Measurements from ENCODE around the gene KMT2C.
"Not testable (repeated sequence)": the region's sequence is repeated elsewhere in the genome, so short reads cannot be mapped to it uniquely, and the experiment has no call there.

KMT2C gene

GRCh38 chr7:152247851-152248250 is 188.0 kb downstream of the KMT2C start:
- Histone ChIP-seq H3K79me1 (replicated peaks; ENCODE audit: low read length, poor library complexity, severe bottlenecking) (peaks cover 10% of the 10 kb centered on the region), H3K36me3 (ENCODE audit: control insufficient read depth in 1 of 2, insufficient read depth in 2 of 2, low read depth in 1 of 2, low read length in 2 of 2) (peaks cover 3 to 37% of the 10 kb centered on the region in 2 experiments)
- not testable (repeated sequence) for H3K4me3 ChIP-seq (ENCODE audit: insufficient read depth in 1 of 2, low read depth in 1 of 2, low read length in 2 of 2); H3K4me2 ChIP-seq (ENCODE audit: low read length, poor library complexity, severe bottlenecking); H3K14ac ChIP-seq (ENCODE audit: low read length in 2 of 2); H3K4ac ChIP-seq (ENCODE audit: low read depth in 1 of 2, low read length in 2 of 2); H3K27me3 ChIP-seq (ENCODE audit: control insufficient read depth in 1 of 2, insufficient read depth in 1 of 2, low read length in 2 of 2); DNase-seq; H2AFZ ChIP-seq (ENCODE audit: low read depth, low read length); H3K9me3 ChIP-seq (ENCODE audit: control insufficient read depth, low read length); H3K9ac ChIP-seq (ENCODE audit: low read length); H2BK15ac ChIP-seq (ENCODE audit: low read depth, poor library complexity, severe bottlenecking); H2AK5ac ChIP-seq (ENCODE audit: low read length, severe bottlenecking); H2BK12ac ChIP-seq (ENCODE audit: low read length in 2 of 2); H2BK120ac ChIP-seq (ENCODE audit: low read depth, low read length); H3K18ac ChIP-seq (ENCODE audit: low read depth in 1 of 2, low read length in 2 of 2); H3K4me1 ChIP-seq (ENCODE audit: control insufficient read depth, insufficient read depth, low read depth, low read length); H4K8ac ChIP-seq (ENCODE audit: low read length); H4K91ac ChIP-seq (ENCODE audit: low read length); H3K27ac ChIP-seq (ENCODE audit: low read length, poor library complexity, severe bottlenecking); H3K23ac ChIP-seq (ENCODE audit: low read length in 2 of 2); H2BK5ac ChIP-seq (ENCODE audit: low read depth, low read length, poor library complexity, severe bottlenecking)
- no CpG with 5 or more reads among the region's 2 CpGs for WGBS

- H3K4me2 ChIP-seq (ENCODE audit: low read length, poor library complexity, severe bottlenecking); H4K91ac ChIP-seq (ENCODE audit: low read length); H3K18ac ChIP-seq (ENCODE audit: low read depth in 1 of 2, low read length in 2 of 2); H2BK12ac ChIP-seq (ENCODE audit: low read length in 2 of 2); H3K79me1 ChIP-seq (replicated peaks; ENCODE audit: low read length, poor library complexity, severe bottlenecking); H3K9ac ChIP-seq (ENCODE audit: low read length); H2AK5ac ChIP-seq (ENCODE audit: low read length, severe bottlenecking); DNase-seq; H3K9me3 ChIP-seq (ENCODE audit: control insufficient read depth, low read length); H2AFZ ChIP-seq (ENCODE audit: low read depth, low read length); H3K27me3 ChIP-seq (ENCODE audit: control insufficient read depth in 1 of 2, insufficient read depth in 1 of 2, low read length in 2 of 2); H3K14ac ChIP-seq (ENCODE audit: low read length in 2 of 2); H3K23ac ChIP-seq (ENCODE audit: low read length in 2 of 2); H3K4me3 ChIP-seq (ENCODE audit: insufficient read depth in 1 of 2, low read depth in 1 of 2, low read length in 2 of 2); H3K4me1 ChIP-seq (ENCODE audit: control insufficient read depth, insufficient read depth, low read depth, low read length); H2BK5ac ChIP-seq (ENCODE audit: low read depth, low read length, poor library complexity, severe bottlenecking); H3K27ac ChIP-seq (ENCODE audit: low read length, poor library complexity, severe bottlenecking); H4K8ac ChIP-seq (ENCODE audit: low read length); H3K4ac ChIP-seq (ENCODE audit: low read depth in 1 of 2, low read length in 2 of 2); H2BK15ac ChIP-seq (ENCODE audit: low read depth, poor library complexity, severe bottlenecking); H2BK120ac ChIP-seq (ENCODE audit: low read depth, low read length): not testable (repeated sequence)
- H3K36me3 ChIP-seq (ENCODE audit: control insufficient read depth in 1 of 2, insufficient read depth in 2 of 2, low read depth in 1 of 2, low read length in 2 of 2), result peaks cover 3 to 16% of the 10 kb centered on the region in 2 experiments
- no CpG with 5 or more reads among the region's 2 CpGs for WGBS
Measured at GRCh38 chr7:152245417-152245816, 190.4 kb downstream of the KMT2C start.

GRCh38 chr7:152243464-152243863 is 192.3 kb downstream of the KMT2C start:
- not testable (repeated sequence) for H2BK15ac ChIP-seq (ENCODE audit: low read depth, poor library complexity, severe bottlenecking); H2BK5ac ChIP-seq (ENCODE audit: low read depth, low read length, poor library complexity, severe bottlenecking); H3K36me3 ChIP-seq (ENCODE audit: control insufficient read depth in 1 of 2, insufficient read depth in 2 of 2, low read depth in 1 of 2, low read length in 2 of 2); H2BK12ac ChIP-seq (ENCODE audit: low read length in 2 of 2); H3K4me3 ChIP-seq (ENCODE audit: insufficient read depth in 1 of 2, low read depth in 1 of 2, low read length in 2 of 2); H2AFZ ChIP-seq (ENCODE audit: low read depth, low read length); H3K27me3 ChIP-seq (ENCODE audit: control insufficient read depth in 1 of 2, insufficient read depth in 1 of 2, low read length in 2 of 2); H4K8ac ChIP-seq (ENCODE audit: low read length); H4K91ac ChIP-seq (ENCODE audit: low read length); H3K9me3 ChIP-seq (ENCODE audit: control insufficient read depth, low read length); H3K4me2 ChIP-seq (ENCODE audit: low read length, poor library complexity, severe bottlenecking); H3K9ac ChIP-seq (ENCODE audit: low read length); H2AK5ac ChIP-seq (ENCODE audit: low read length, severe bottlenecking); H3K4ac ChIP-seq (ENCODE audit: low read depth in 1 of 2, low read length in 2 of 2); H2BK120ac ChIP-seq (ENCODE audit: low read depth, low read length); H3K14ac ChIP-seq (ENCODE audit: low read length in 2 of 2); DNase-seq; H3K4me1 ChIP-seq (ENCODE audit: control insufficient read depth, insufficient read depth, low read depth, low read length); H3K27ac ChIP-seq (ENCODE audit: low read length, poor library complexity, severe bottlenecking); H3K18ac ChIP-seq (ENCODE audit: low read depth in 1 of 2, low read length in 2 of 2); H3K23ac ChIP-seq (ENCODE audit: low read length in 2 of 2); H3K79me1 ChIP-seq (replicated peaks; ENCODE audit: low read length, poor library complexity, severe bottlenecking)
- over 99% methylated on average over 9 of the region's 11 CpGs for WGBS

GRCh38 chr7:152241301-152241700 is 194.5 kb downstream of the KMT2C start:
- H3K14ac ChIP-seq (ENCODE audit: low read length in 2 of 2); H3K79me1 ChIP-seq (replicated peaks; ENCODE audit: low read length, poor library complexity, severe bottlenecking); H2BK5ac ChIP-seq (ENCODE audit: low read depth, low read length, poor library complexity, severe bottlenecking); H2AK5ac ChIP-seq (ENCODE audit: low read length, severe bottlenecking); H4K91ac ChIP-seq (ENCODE audit: low read length); H2AFZ ChIP-seq (ENCODE audit: low read depth, low read length); H3K9ac ChIP-seq (ENCODE audit: low read length); H2BK12ac ChIP-seq (ENCODE audit: low read length in 2 of 2); H3K4me1 ChIP-seq (ENCODE audit: control insufficient read depth, insufficient read depth, low read depth, low read length); H3K4me3 ChIP-seq (ENCODE audit: insufficient read depth in 1 of 2, low read depth in 1 of 2, low read length in 2 of 2); H3K9me3 ChIP-seq (ENCODE audit: control insufficient read depth, low read length); H3K18ac ChIP-seq (ENCODE audit: low read depth in 1 of 2, low read length in 2 of 2); H2BK15ac ChIP-seq (ENCODE audit: low read depth, poor library complexity, severe bottlenecking); H3K4ac ChIP-seq (ENCODE audit: low read depth in 1 of 2, low read length in 2 of 2); H4K8ac ChIP-seq (ENCODE audit: low read length); H3K36me3 ChIP-seq (ENCODE audit: control insufficient read depth in 1 of 2, insufficient read depth in 2 of 2, low read depth in 1 of 2, low read length in 2 of 2); H3K27me3 ChIP-seq (ENCODE audit: control insufficient read depth in 1 of 2, insufficient read depth in 1 of 2, low read length in 2 of 2); H2BK120ac ChIP-seq (ENCODE audit: low read depth, low read length); H3K23ac ChIP-seq (ENCODE audit: low read length in 2 of 2); H3K27ac ChIP-seq (ENCODE audit: low read length, poor library complexity, severe bottlenecking); H3K4me2 ChIP-seq (ENCODE audit: low read length, poor library complexity, severe bottlenecking); DNase-seq: not testable (repeated sequence)
- 78% methylated on average over 6 of the region's 8 CpGs for WGBS

All from mesenchymal stem cell (in vitro differentiated cells and primary cell).